Measurements from ENCODE around the gene AGPAT2. TPM values are rescaled to one million over a fixed set of nuclear protein-coding genes. Genes with fewer than 3 reads are reported as not detected.
A peak's percentile ranks its signal among the peaks of the same experiment; 100 is the strongest.

AGPAT2 gene
- total RNA-seq, 2 experiments from 2014 or later: 3.6 to 4.0 TPM

GRCh38 chr9:136729144-136729543 lies 41.9 kb upstream of the AGPAT2 start:
- peak in 2 of 14 experiments; percentile 6 to 40 for DNase-seq
- H3K4me3 ChIP-seq (ENCODE audit: low read length): peak overlapping the region; percentile 57
- ChIA-PET POLR2A (interaction anchor here (1.3 kb wide), 1 partner anchor 13 kb away, joined by 4 read pairs; no protein-coding TSS in a partner anchor), CTCF (interaction anchor here (2.1 to 2.6 kb wide), 2 partner anchors 15 to 366 kb away, joined by 7 read pairs; partner anchors contain the start of gene DNLZ)
- H3K27ac ChIP-seq (ENCODE audit: low read depth in 1 of 2, low read length in 2 of 2): no peak overlapping the region
- no peak for ATAC-seq (ENCODE audit: poor library complexity)
- Mint-ChIP-seq H3K36me3 (ENCODE audit: low read depth) (peaks cover 35% of the 10 kb centered on the region), H3K4me3 (peak overlapping the region; percentile 73), H3K4me1 (ENCODE audit: low read depth) (peaks cover 18% of the 10 kb centered on the region), H3K27ac (peak overlapping the region; percentile 44), H3K9me3 (no peaks in the 10 kb centered on the region), H3K27me3 (peaks cover 7% of the 10 kb centered on the region)
- H3K27me3 ChIP-seq (ENCODE audit: control insufficient read depth in 1 of 2, insufficient read depth in 2 of 2, low read length in 2 of 2): no peaks in the 10 kb centered on the region
- peaks cover 40% of the 10 kb centered on the region for H3K4me1 ChIP-seq (ENCODE audit: insufficient read depth, low read length)
- TF ChIP-seq CTCF (IDR thresholded peaks at IDR 0.05): no peak
- H3K9me3 ChIP-seq (ENCODE audit: control insufficient read depth in 1 of 2, insufficient read depth in 1 of 2, low read length in 2 of 2): no peaks in the 10 kb centered on the region
- H3K36me3 ChIP-seq (ENCODE audit: insufficient read depth, low read length): peaks cover 27% of the 10 kb centered on the region
- intact Hi-C loops (cut with DNase I, micrococcal nuclease): loop anchor here in 1 of 2 experiments (2.0 to 5.0 kb wide), 3 partner anchors 182 to 318 kb away; partner anchors contain the start of genes ENTR1, NOTCH1 and PMPCA

DNA sequence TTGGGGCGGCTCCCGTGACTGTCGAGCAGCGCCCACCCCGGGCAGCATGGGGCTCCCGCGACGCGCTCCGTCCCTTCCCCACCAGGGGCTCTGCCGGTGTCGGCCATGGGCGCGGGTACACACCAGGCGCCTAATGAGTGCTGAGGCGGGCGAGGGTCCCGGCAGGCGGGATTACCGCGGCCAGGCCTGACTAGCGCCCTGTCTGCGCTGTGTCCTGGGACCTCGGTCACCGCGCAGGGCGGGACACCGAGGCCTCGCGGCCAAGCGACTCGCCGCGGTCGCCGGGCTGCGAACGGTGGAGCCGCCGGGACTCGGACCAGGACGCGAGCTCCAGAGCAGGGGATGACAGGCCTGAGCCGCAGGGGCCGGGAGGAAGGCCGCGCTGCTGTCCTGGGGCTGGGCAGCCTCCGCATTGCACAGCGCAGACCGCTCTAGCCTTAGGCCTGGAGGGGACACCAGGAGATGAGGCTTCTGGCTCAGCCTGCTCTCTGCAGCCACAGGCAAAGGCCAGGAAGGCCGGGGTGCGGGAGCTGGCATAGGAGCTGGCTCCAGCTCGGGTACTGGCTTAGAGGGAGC lies 41.4 kb upstream of the AGPAT2 start:
- no peaks in the 10 kb centered on the region for H3K9me3 Mint-ChIP-seq
- no peak for ATAC-seq (ENCODE audit: poor library complexity)
- H3K4me1 Mint-ChIP-seq (ENCODE audit: low read depth): peaks cover 23% of the 10 kb centered on the region
- peaks cover 40% of the 10 kb centered on the region for H3K36me3 Mint-ChIP-seq (ENCODE audit: low read depth)
- ChIA-PET POLR2A (interaction anchor here (0.5 to 1.8 kb wide), 21 partner anchors 9 to 525 kb away, joined by 3 to 12 read pairs (median 4); partner anchors contain the start of genes ANAPC2, CCDC183, MAN1B1 and SAPCD2), CTCF (interaction anchor here (0.6 to 2.6 kb wide), 8 partner anchors 15 to 401 kb away, joined by 3 to 13 read pairs (median 5); partner anchors contain the start of genes AJM1, DNLZ, MAN1B1 and NPDC1)
- Histone ChIP-seq H3K36me3 (ENCODE audit: insufficient read depth, low read length) (peaks cover 32% of the 10 kb centered on the region), H3K4me3 (ENCODE audit: low read length) (peak overlapping the region; percentile 57), H3K27me3 (ENCODE audit: control insufficient read depth in 1 of 2, insufficient read depth in 2 of 2, low read length in 2 of 2) (no peaks in the 10 kb centered on the region), H3K9me3 (ENCODE audit: control insufficient read depth in 1 of 2, insufficient read depth in 1 of 2, low read length in 2 of 2) (no peaks in the 10 kb centered on the region), H3K27ac (ENCODE audit: low read depth in 1 of 2, low read length in 2 of 2) (no peak overlapping the region), H3K4me1 (ENCODE audit: insufficient read depth, low read length) (peaks cover 40% of the 10 kb centered on the region)
- H3K27ac Mint-ChIP-seq: no peak overlapping the region
- DNase-seq: peak in 1 of 14 experiments; percentile 7
- no peak for TF ChIP-seq CTCF (IDR thresholded peaks at IDR 0.05)
- peaks cover 7% of the 10 kb centered on the region for H3K27me3 Mint-ChIP-seq
- H3K4me3 Mint-ChIP-seq: peak overlapping the region; percentile 73
- intact Hi-C loops (cut with DNase I, micrococcal nuclease): loop anchor here in 1 of 2 experiments (2.0 to 5.0 kb wide), 3 partner anchors 181 to 318 kb away; partner anchors contain the start of genes ENTR1, NOTCH1 and PMPCA

DNA sequence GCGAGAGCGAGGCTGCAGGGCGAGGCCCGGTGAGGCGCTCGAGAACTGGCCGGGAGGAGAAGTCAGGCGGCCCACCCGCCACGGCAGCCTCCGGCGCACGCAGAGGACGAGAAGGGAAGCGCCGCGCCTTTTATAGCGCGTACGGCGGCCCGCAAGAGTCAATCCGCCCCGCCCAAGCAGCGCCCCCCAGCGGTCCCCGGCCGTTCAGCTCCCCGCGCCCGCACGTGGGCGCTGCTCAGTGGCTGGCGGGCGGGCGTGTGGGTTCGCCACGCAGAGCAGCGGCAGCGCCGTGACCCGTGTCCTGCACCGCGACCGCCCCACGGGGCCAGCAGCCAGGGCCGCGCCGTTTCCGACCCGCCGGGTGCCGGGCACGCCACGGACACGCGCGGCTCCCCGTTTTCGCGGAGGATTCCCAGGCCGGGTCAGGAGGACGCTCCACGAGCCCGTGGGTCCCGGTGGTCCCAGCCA lies 40.9 kb upstream of the AGPAT2 start:
- H3K27me3 Mint-ChIP-seq: peaks cover 7% of the 10 kb centered on the region
- Histone ChIP-seq H3K27me3 (ENCODE audit: control insufficient read depth in 1 of 2, insufficient read depth in 2 of 2, low read length in 2 of 2) (no peaks in the 10 kb centered on the region), H3K36me3 (ENCODE audit: insufficient read depth, low read length) (peaks cover 37% of the 10 kb centered on the region), H3K27ac (ENCODE audit: low read depth in 1 of 2, low read length in 2 of 2) (peak overlapping the region in 1 of 2 donors; percentile 65), H3K4me3 (ENCODE audit: low read length) (peak overlapping the region; percentile 94), H3K9me3 (ENCODE audit: control insufficient read depth in 1 of 2, insufficient read depth in 1 of 2, low read length in 2 of 2) (no peaks in the 10 kb centered on the region), H3K4me1 (ENCODE audit: insufficient read depth, low read length) (peaks cover 40% of the 10 kb centered on the region)
- peak; percentile 73 for ATAC-seq (ENCODE audit: poor library complexity)
- H3K9me3 Mint-ChIP-seq: no peaks in the 10 kb centered on the region
- H3K36me3 Mint-ChIP-seq (ENCODE audit: low read depth): peaks cover 45% of the 10 kb centered on the region
- peak overlapping the region; percentile 92 for H3K27ac Mint-ChIP-seq
- POLR2A ChIA-PET: interaction anchor here (0.5 to 1.8 kb wide), 21 partner anchors 10 to 526 kb away, joined by 3 to 12 read pairs (median 4); partner anchors contain the start of genes ANAPC2, CCDC183, MAN1B1 and SAPCD2
- peak; percentile 80 for TF ChIP-seq CTCF (IDR thresholded peaks at IDR 0.05)
- CTCF ChIA-PET: interaction anchor here (0.6 to 2.6 kb wide), 8 partner anchors 14 to 401 kb away, joined by 3 to 13 read pairs (median 5); partner anchors contain the start of genes AJM1, DNLZ, MAN1B1 and NPDC1
- peaks cover 24% of the 10 kb centered on the region for H3K4me1 Mint-ChIP-seq (ENCODE audit: low read depth)
- peak; percentile 84 to 97 (median 94) for DNase-seq
- intact Hi-C loops (cut with DNase I, micrococcal nuclease): loop anchor here in 1 of 2 experiments (2.0 to 5.0 kb wide), 3 partner anchors 181 to 317 kb away; partner anchors contain the start of genes ENTR1, NOTCH1 and PMPCA
- H3K4me3 Mint-ChIP-seq: peak overlapping the region; percentile 74

Data from CD4-positive, alpha-beta T cell (primary cell).